Measurements from ENCODE around the gene JAM3. TPM values are rescaled to one million over a fixed set of nuclear protein-coding genes. Genes with fewer than 3 reads are reported as not detected.

JAM3 gene
- total and polyA plus RNA-seq, 9 donors, result 94.6 to 175 (median 135) TPM

GRCh38 chr11:134037046-134037908 lies 31.6 kb upstream of the JAM3 start:
- peak overlapping the region; percentile 58 for H3K4me3 ChIP-seq (ENCODE audit: low read length)
- DNase-seq, result peak; percentile 94
- H3K4me1 ChIP-seq (ENCODE audit: control insufficient read depth, insufficient read depth, low read length), result peaks cover 92% of the 10 kb centered on the region
- peaks cover 1% of the 10 kb centered on the region for H3K27me3 ChIP-seq (ENCODE audit: control insufficient read depth, insufficient read depth, low read length)
- no peaks in the 10 kb centered on the region for H3K36me3 ChIP-seq (ENCODE audit: control insufficient read depth, insufficient read depth, low read length)
- WGBS (ENCODE audit: insufficient coverage), result 0% methylated on average over 38 of the region's 54 CpGs
- no peaks in the 10 kb centered on the region for H3K9me3 ChIP-seq (replicated peaks; ENCODE audit: control insufficient read depth, low read depth, low read length)
- peak overlapping the region; percentile 93 for H3K27ac ChIP-seq (ENCODE audit: low read length)

GRCh38 chr11:134038897-134039470 lies 29.9 kb upstream of the JAM3 start:
- peak; percentile 80 for DNase-seq
- H3K27ac ChIP-seq (ENCODE audit: low read length), result peak overlapping the region; percentile 90
- H3K36me3 ChIP-seq (ENCODE audit: control insufficient read depth, insufficient read depth, low read length), result no peaks in the 10 kb centered on the region
- H3K4me3 ChIP-seq (ENCODE audit: low read length), result no peak overlapping the region
- no peaks in the 10 kb centered on the region for H3K27me3 ChIP-seq (ENCODE audit: control insufficient read depth, insufficient read depth, low read length)
- H3K9me3 ChIP-seq (replicated peaks; ENCODE audit: control insufficient read depth, low read depth, low read length), result no peaks in the 10 kb centered on the region
- peaks cover 78% of the 10 kb centered on the region for H3K4me1 ChIP-seq (ENCODE audit: control insufficient read depth, insufficient read depth, low read length)
- 70% methylated on average over 1 of the region's 10 CpGs for WGBS (ENCODE audit: insufficient coverage)

GRCh38 chr11:134039726-134040385 lies 29.0 kb upstream of the JAM3 start:
- no peak for DNase-seq
- WGBS (ENCODE audit: insufficient coverage), result 77% methylated on average over 15 of the region's 18 CpGs
- Histone ChIP-seq H3K36me3 (ENCODE audit: control insufficient read depth, insufficient read depth, low read length) (no peaks in the 10 kb centered on the region), H3K27ac (ENCODE audit: low read length) (peak overlapping the region; percentile 90), H3K27me3 (ENCODE audit: control insufficient read depth, insufficient read depth, low read length) (no peaks in the 10 kb centered on the region), H3K4me3 (ENCODE audit: low read length) (no peak overlapping the region), H3K9me3 (replicated peaks; ENCODE audit: control insufficient read depth, low read depth, low read length) (no peaks in the 10 kb centered on the region), H3K4me1 (ENCODE audit: control insufficient read depth, insufficient read depth, low read length) (peaks cover 74% of the 10 kb centered on the region)

- Histone ChIP-seq H3K9me3 (replicated peaks; ENCODE audit: control insufficient read depth, low read depth, low read length) (no peaks in the 10 kb centered on the region), H3K4me3 (ENCODE audit: low read length) (no peak overlapping the region), H3K27ac (ENCODE audit: low read length) (no peak overlapping the region), H3K36me3 (ENCODE audit: control insufficient read depth, insufficient read depth, low read length) (no peaks in the 10 kb centered on the region), H3K4me1 (ENCODE audit: control insufficient read depth, insufficient read depth, low read length) (peaks cover 75% of the 10 kb centered on the region), H3K27me3 (ENCODE audit: control insufficient read depth, insufficient read depth, low read length) (no peaks in the 10 kb centered on the region)
- peak; percentile 57 for DNase-seq
- WGBS (ENCODE audit: insufficient coverage), result 60% methylated on average over 17 of the region's 20 CpGs
Measured at GRCh38 chr11:134040386-134041302, 28.2 kb upstream of the JAM3 start.

- H3K27ac ChIP-seq (ENCODE audit: low read length), result no peak overlapping the region
- H3K36me3 ChIP-seq (ENCODE audit: control insufficient read depth, insufficient read depth, low read length), result no peaks in the 10 kb centered on the region
- WGBS (ENCODE audit: insufficient coverage), result 59% methylated on average over 8 of the region's 8 CpGs
- H3K9me3 ChIP-seq (replicated peaks; ENCODE audit: control insufficient read depth, low read depth, low read length), result no peaks in the 10 kb centered on the region
- H3K27me3 ChIP-seq (ENCODE audit: control insufficient read depth, insufficient read depth, low read length), result no peaks in the 10 kb centered on the region
- no peak for DNase-seq
- H3K4me1 ChIP-seq (ENCODE audit: control insufficient read depth, insufficient read depth, low read length), result peaks cover 68% of the 10 kb centered on the region
- no peak overlapping the region for H3K4me3 ChIP-seq (ENCODE audit: low read length)
Measured at GRCh38 chr11:134041349-134041748, 27.5 kb upstream of the JAM3 start.

- no peak overlapping the region for H3K4me3 ChIP-seq (ENCODE audit: low read length)
- H3K9me3 ChIP-seq (replicated peaks; ENCODE audit: control insufficient read depth, low read depth, low read length), result no peaks in the 10 kb centered on the region
- H3K27ac ChIP-seq (ENCODE audit: low read length), result no peak overlapping the region
- H3K4me1 ChIP-seq (ENCODE audit: control insufficient read depth, insufficient read depth, low read length), result peaks cover 63% of the 10 kb centered on the region
- H3K27me3 ChIP-seq (ENCODE audit: control insufficient read depth, insufficient read depth, low read length), result peaks cover 1% of the 10 kb centered on the region
- 71% methylated on average over 25 of the region's 30 CpGs for WGBS (ENCODE audit: insufficient coverage)
- no peak for DNase-seq
- no peaks in the 10 kb centered on the region for H3K36me3 ChIP-seq (ENCODE audit: control insufficient read depth, insufficient read depth, low read length)
Measured at GRCh38 chr11:134041791-134042696, 26.8 kb upstream of the JAM3 start.

- peaks cover 48% of the 10 kb centered on the region for H3K4me1 ChIP-seq (ENCODE audit: control insufficient read depth, insufficient read depth, low read length)
- H3K27me3 ChIP-seq (ENCODE audit: control insufficient read depth, insufficient read depth, low read length), result peaks cover 3% of the 10 kb centered on the region
- no peak for DNase-seq
- H3K4me3 ChIP-seq (ENCODE audit: low read length), result no peak overlapping the region
- H3K9me3 ChIP-seq (replicated peaks; ENCODE audit: control insufficient read depth, low read depth, low read length), result no peaks in the 10 kb centered on the region
- no peak overlapping the region for H3K27ac ChIP-seq (ENCODE audit: low read length)
- WGBS (ENCODE audit: insufficient coverage), result 94% methylated on average over 4 of the region's 9 CpGs
- H3K36me3 ChIP-seq (ENCODE audit: control insufficient read depth, insufficient read depth, low read length), result no peaks in the 10 kb centered on the region
Measured at GRCh38 chr11:134043821-134044420, 25.0 kb upstream of the JAM3 start.

- Histone ChIP-seq H3K4me1 (ENCODE audit: control insufficient read depth, insufficient read depth, low read length) (peaks cover 41% of the 10 kb centered on the region), H3K27me3 (ENCODE audit: control insufficient read depth, insufficient read depth, low read length) (peaks cover 10% of the 10 kb centered on the region), H3K9me3 (replicated peaks; ENCODE audit: control insufficient read depth, low read depth, low read length) (no peaks in the 10 kb centered on the region), H3K36me3 (ENCODE audit: control insufficient read depth, insufficient read depth, low read length) (no peaks in the 10 kb centered on the region), H3K4me3 (ENCODE audit: low read length) (no peak overlapping the region), H3K27ac (ENCODE audit: low read length) (peak overlapping the region; percentile 70)
- 79% methylated on average over 16 of the region's 16 CpGs for WGBS (ENCODE audit: insufficient coverage)
- no peak for DNase-seq
Measured at GRCh38 chr11:134044514-134045284, 24.2 kb upstream of the JAM3 start.
